A549 (cell line): ENCODE data around the gene C6. TPM values are rescaled to one million over a fixed set of nuclear protein-coding genes. Genes with fewer than 3 reads are reported as not detected.

ENCODE experiments used
- ATAC-seq, 2 experiments: fragments of 200-7000 bp in 1 of 2; fragments of >200 bp in 1 of 2; cut with Nextera tagmentation in 1 of 2; cut with Tn5 transposase in 1 of 2; 3 replicates each; pipeline versions ENCODE4 v1.8.0 to v1.9.1; 2018 to 2020; ENCODE audit warnings: mild to moderate bottlenecking in 1 of 2, moderate library complexity in 1 of 2
- CTCF ChIA-PET: fragments of 300-600 bp; sonication (Branson Sonifier 250); formaldehyde crosslinking; extraction: SDS; loops from one replicate; lab custom pipeline; 2021; ENCODE audit warnings: antibody characterized with exemption, inconsistent platforms; lab: Yijun Ruan, JAX
- POLR2A ChIA-PET: fragments of 350-600 bp; formaldehyde crosslinking; extraction: SDS; loops from one replicate; lab custom pipeline; 2021; ENCODE audit warnings: antibody characterized with exemption, inconsistent platforms; lab: Yijun Ruan, JAX
- DNase-seq, 2 experiments: peaks; one replicate each; pipeline versions ENCODE4 v3.0.0 to v3.0.0-alpha.2; 2011 to 2016; ENCODE audit warnings: low read depth in 1 of 2, low spot score in 1 of 2
- FAIRE-seq: peaks from 2 replicates; lab custom pipeline; 2011; peaks lifted over from hg19 to GRCh38; lab: Jason Lieb, UNC
- H3K27ac ChIP-seq, 2 experiments: fragments of >200 bp; sonication (Bioruptor Twin); formaldehyde crosslinking; 3 replicates each; pipeline ENCODE4 v1.5.1; 2016 to 2017
- H3K4me1 ChIP-seq: fragments of >200 bp; sonication (Bioruptor Twin); formaldehyde crosslinking; 3 replicates; pipeline ENCODE4 v1.6.1; 2016
- H3K4me2 ChIP-seq: fragments of >200 bp; sonication (Bioruptor Twin); formaldehyde crosslinking; 3 replicates; pipeline ENCODE4 v1.6.1; 2016
- H3K4me3 ChIP-seq: fragments of >200 bp; sonication (Bioruptor Twin); formaldehyde crosslinking; 3 replicates; pipeline ENCODE4 v1.5.1; 2016
- H3K9me3 ChIP-seq: fragments of >200 bp; sonication (Bioruptor Twin); formaldehyde crosslinking; 3 replicates; pipeline ENCODE4 v1.6.1; 2016
- BHLHE40 ChIP-seq: IDR thresholded peaks from 2 replicates; pipeline ENCODE4 v1.6.1; 2012; ENCODE audit warnings: low read depth, low read length, inconsistent platforms
- CHD4 ChIP-seq: fragments of 200-600 bp; sonication (generic); IDR thresholded peaks from 2 replicates; pipeline ENCODE4 v1.6.1; 2016; ENCODE audit warnings: antibody characterized with exemption, mild to moderate bottlenecking, borderline replicate concordance
- ESRRA ChIP-seq: fragments of 150-350 bp; IDR thresholded peaks from 2 replicates; pipeline ENCODE4 v1.6.1; 2014; ENCODE audit warnings: mild to moderate bottlenecking, low read length, borderline replicate concordance
- FOSB ChIP-seq: fragments of 250-450 bp; sonication (Bioruptor Pico); IDR thresholded peaks from 2 replicates; pipeline ENCODE4 v1.5.0; 2020; ENCODE audit warnings: mild to moderate bottlenecking, moderate library complexity
- FOXS1 ChIP-seq: fragments of 250-450 bp; sonication (Bioruptor Pico); IDR thresholded peaks from 2 replicates; pipeline ENCODE4 v1.5.0; 2020; ENCODE audit warnings: mild to moderate bottlenecking, moderate library complexity
- HEYL ChIP-seq: fragments of 250-450 bp; sonication (Bioruptor Pico); IDR thresholded peaks from 2 replicates; pipeline ENCODE4 v1.8.0; 2021; ENCODE audit warnings: mild to moderate bottlenecking, moderate library complexity
- HOXB13 ChIP-seq: fragments of 250-450 bp; sonication (Bioruptor Pico); IDR thresholded peaks from 2 replicates; pipeline ENCODE4 v1.5.0; 2020; ENCODE audit warnings: low read depth, mild to moderate bottlenecking, moderate library complexity
- JUN ChIP-seq, 2 experiments: fragments of >200 bp; sonication (Bioruptor Twin); formaldehyde crosslinking; IDR thresholded peaks; 2 replicates in 1 of 2; 3 replicates in 1 of 2; pipeline ENCODE4 v1.6.1; 2016 to 2017
- KDM5A ChIP-seq: fragments of 200-600 bp; sonication (generic); IDR thresholded peaks from 2 replicates; pipeline ENCODE4 v1.6.1; 2016; ENCODE audit warnings: antibody characterized with exemption, mild to moderate bottlenecking
- MAFK ChIP-seq: fragments of 450-650 bp; IDR thresholded peaks from 2 replicates; pipeline ENCODE4 v1.6.1; 2014; ENCODE audit not compliant: partially characterized antibody
- NFE2L2 ChIP-seq: fragments of 150-350 bp; conservative IDR thresholded peaks from 2 replicates; pipeline ENCODE4 v1.6.1; 2014; ENCODE audit warnings: low read length
- NPAS2 ChIP-seq: fragments of 250-450 bp; sonication (Bioruptor Pico); IDR thresholded peaks from 2 replicates; pipeline ENCODE4 v1.8.0; 2022; ENCODE audit warnings: mild to moderate bottlenecking, moderate library complexity, borderline replicate concordance
- RAD21 ChIP-seq, 2 experiments: fragments of >200 bp in 1 of 2; sonication (Bioruptor Twin) in 1 of 2; formaldehyde crosslinking in 1 of 2; IDR thresholded peaks in 1 of 2; conservative IDR thresholded peaks in 1 of 2; 2 replicates in 1 of 2; 3 replicates in 1 of 2; pipeline ENCODE4 v1.6.1; 2012 to 2018; ENCODE audit warnings: inconsistent platforms in 1 of 2
- SREBF2 ChIP-seq: fragments of 450-650 bp; IDR thresholded peaks from 2 replicates; pipeline ENCODE4 v1.6.1; 2014; ENCODE audit warnings: mild to moderate bottlenecking, moderate library complexity
- TFCP2L1 ChIP-seq: fragments of 250-450 bp; sonication (Bioruptor Pico); IDR thresholded peaks from 2 replicates; pipeline ENCODE4 v1.5.0; 2021; ENCODE audit warnings: mild to moderate bottlenecking
- ZFP36 ChIP-seq: fragments of 450-650 bp; IDR thresholded peaks from 2 replicates; pipeline ENCODE4 v1.6.1; 2014; ENCODE audit warnings: borderline replicate concordance; ENCODE audit not compliant: partially characterized antibody
- ZSCAN20 ChIP-seq: fragments of 250-450 bp; sonication (Bioruptor Pico); IDR thresholded peaks from 2 replicates; pipeline ENCODE4 v1.8.0; 2022; ENCODE audit warnings: mild to moderate bottlenecking, moderate library complexity
- WGBS: methylation state at CpG from one replicate; pipeline ENCODE4 v1.1.6; 2017; ENCODE audit errors: missing lambda C conversion rate; 5-methylcytosine and 5-hydroxymethylcytosine counted together
- polyA plus RNA-seq, 4 experiments: library from polyadenylated mRNA; depleted of rRNA in 3 of 4; stranded (reverse); fragments of >200 nt; fragmentation: RNase III in 1 of 4; extraction: RNeasy Plus Mini Kit Qiagen cat#74134 plus additional on column Dnase treatment in 1 of 4; gene quantifications; 2 replicates in 3 of 4; 3 replicates in 1 of 4; pipeline ENCODE4 v1.2.3, GENCODE V29; 2011 to 2017
- TF ChIP-seq, protein P1 (sequence below): fragments of 200-600 bp; sonication (generic); IDR thresholded peaks from 2 replicates; pipeline ENCODE4 v1.6.1; 2016; ENCODE audit warnings: antibody characterized with exemption, mild to moderate bottlenecking, moderate library complexity
- TF ChIP-seq, protein P2 (sequence below): fragments of >200 bp; sonication (Bioruptor Twin); formaldehyde crosslinking; IDR thresholded peaks from 3 replicates; pipeline ENCODE4 v1.5.1; 2016
- TF ChIP-seq, protein P3 (sequence below): IDR thresholded peaks from 2 replicates; pipeline ENCODE4 v1.6.1; 2012
- TF ChIP-seq, protein P4 (sequence below): fragments of 150-350 bp; IDR thresholded peaks from 2 replicates; pipeline ENCODE4 v1.6.1; 2014; ENCODE audit warnings: low read depth, mild to moderate bottlenecking, low read length
- TF ChIP-seq, protein P5 (sequence below): fragments of >200 bp; sonication (Bioruptor Twin); formaldehyde crosslinking; IDR thresholded peaks from 2 replicates; pipeline ENCODE4 v1.6.1; 2016

C6 gene
- polyA plus RNA-seq, 2 of the 4 experiments (the other 2 are of a cell fraction): not detected

DNA sequence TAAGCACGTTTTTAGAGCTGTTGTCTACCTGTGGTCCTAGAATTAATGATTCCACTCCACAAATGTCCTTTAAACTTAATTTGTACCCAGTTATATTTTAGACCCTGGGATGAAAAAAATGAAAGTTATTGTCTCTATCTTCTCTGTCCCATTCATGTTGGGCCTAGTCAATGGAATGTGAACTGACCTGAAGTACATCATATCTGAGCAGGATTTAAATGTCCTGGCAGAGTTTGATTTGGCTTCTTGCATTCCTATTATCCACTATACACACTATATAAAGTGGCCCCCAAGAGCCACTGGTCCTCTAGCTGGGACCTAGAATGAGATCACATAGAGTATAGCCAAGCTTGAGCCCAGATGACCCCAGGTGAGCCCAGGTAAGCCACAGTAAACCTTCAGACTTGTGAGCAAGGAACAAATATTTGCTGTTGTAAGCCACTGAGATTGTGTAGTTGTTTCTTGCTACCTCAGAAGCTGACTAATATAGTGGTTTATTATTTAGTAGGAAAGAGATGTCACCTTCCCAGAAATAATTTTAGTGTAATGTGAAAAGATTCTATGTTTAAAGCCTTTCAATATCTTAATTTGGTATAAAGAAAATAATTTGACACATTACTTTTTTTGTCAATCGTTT lies 37.1 kb upstream of the C6 start:
- POLR2A ChIA-PET: no interaction called here
- H3K27ac ChIP-seq: no peak overlapping the region
- H3K4me1 ChIP-seq: 0 out of 3 replicates have a peak, but pooled peaks cover 7% of the 10 kb centered on the region
- TF ChIP-seq SREBF2 (no peak), ZFP36 (no peak), RAD21 (conservative IDR thresholded peaks at IDR 0.05 in 1 of 2, IDR thresholded peaks at IDR 0.05 in 1 of 2) (no peak), KDM5A (no peak), HEYL (CRISPR knock-in tag) (no peak), BHLHE40 (no peak), ZSCAN20 (CRISPR knock-in tag) (no peak)
- TF ChIP-seq, protein P1, sequence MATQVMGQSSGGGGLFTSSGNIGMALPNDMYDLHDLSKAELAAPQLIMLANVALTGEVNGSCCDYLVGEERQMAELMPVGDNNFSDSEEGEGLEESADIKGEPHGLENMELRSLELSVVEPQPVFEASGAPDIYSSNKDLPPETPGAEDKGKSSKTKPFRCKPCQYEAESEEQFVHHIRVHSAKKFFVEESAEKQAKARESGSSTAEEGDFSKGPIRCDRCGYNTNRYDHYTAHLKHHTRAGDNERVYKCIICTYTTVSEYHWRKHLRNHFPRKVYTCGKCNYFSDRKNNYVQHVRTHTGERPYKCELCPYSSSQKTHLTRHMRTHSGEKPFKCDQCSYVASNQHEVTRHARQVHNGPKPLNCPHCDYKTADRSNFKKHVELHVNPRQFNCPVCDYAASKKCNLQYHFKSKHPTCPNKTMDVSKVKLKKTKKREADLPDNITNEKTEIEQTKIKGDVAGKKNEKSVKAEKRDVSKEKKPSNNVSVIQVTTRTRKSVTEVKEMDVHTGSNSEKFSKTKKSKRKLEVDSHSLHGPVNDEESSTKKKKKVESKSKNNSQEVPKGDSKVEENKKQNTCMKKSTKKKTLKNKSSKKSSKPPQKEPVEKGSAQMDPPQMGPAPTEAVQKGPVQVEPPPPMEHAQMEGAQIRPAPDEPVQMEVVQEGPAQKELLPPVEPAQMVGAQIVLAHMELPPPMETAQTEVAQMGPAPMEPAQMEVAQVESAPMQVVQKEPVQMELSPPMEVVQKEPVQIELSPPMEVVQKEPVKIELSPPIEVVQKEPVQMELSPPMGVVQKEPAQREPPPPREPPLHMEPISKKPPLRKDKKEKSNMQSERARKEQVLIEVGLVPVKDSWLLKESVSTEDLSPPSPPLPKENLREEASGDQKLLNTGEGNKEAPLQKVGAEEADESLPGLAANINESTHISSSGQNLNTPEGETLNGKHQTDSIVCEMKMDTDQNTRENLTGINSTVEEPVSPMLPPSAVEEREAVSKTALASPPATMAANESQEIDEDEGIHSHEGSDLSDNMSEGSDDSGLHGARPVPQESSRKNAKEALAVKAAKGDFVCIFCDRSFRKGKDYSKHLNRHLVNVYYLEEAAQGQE: no peak
- TF ChIP-seq, protein P2, sequence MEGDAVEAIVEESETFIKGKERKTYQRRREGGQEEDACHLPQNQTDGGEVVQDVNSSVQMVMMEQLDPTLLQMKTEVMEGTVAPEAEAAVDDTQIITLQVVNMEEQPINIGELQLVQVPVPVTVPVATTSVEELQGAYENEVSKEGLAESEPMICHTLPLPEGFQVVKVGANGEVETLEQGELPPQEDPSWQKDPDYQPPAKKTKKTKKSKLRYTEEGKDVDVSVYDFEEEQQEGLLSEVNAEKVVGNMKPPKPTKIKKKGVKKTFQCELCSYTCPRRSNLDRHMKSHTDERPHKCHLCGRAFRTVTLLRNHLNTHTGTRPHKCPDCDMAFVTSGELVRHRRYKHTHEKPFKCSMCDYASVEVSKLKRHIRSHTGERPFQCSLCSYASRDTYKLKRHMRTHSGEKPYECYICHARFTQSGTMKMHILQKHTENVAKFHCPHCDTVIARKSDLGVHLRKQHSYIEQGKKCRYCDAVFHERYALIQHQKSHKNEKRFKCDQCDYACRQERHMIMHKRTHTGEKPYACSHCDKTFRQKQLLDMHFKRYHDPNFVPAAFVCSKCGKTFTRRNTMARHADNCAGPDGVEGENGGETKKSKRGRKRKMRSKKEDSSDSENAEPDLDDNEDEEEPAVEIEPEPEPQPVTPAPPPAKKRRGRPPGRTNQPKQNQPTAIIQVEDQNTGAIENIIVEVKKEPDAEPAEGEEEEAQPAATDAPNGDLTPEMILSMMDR: no peak
- TF ChIP-seq, protein P3, sequence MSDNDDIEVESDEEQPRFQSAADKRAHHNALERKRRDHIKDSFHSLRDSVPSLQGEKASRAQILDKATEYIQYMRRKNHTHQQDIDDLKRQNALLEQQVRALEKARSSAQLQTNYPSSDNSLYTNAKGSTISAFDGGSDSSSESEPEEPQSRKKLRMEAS: no peak
- ATAC-seq: no peak
- WGBS: 7% methylated on average over 2 of the region's 2 CpGs
- DNase-seq: no peak
- H3K4me3 ChIP-seq: no peak overlapping the region
- CTCF ChIA-PET: interaction anchor here (1.6 kb wide), 1 partner anchor 20 kb away, joined by 6 read pairs; no protein-coding TSS in a partner anchor
- H3K9me3 ChIP-seq: no peaks in the 10 kb centered on the region
- no peak overlapping the region for H3K4me2 ChIP-seq
- no peak for FAIRE-seq

DNA sequence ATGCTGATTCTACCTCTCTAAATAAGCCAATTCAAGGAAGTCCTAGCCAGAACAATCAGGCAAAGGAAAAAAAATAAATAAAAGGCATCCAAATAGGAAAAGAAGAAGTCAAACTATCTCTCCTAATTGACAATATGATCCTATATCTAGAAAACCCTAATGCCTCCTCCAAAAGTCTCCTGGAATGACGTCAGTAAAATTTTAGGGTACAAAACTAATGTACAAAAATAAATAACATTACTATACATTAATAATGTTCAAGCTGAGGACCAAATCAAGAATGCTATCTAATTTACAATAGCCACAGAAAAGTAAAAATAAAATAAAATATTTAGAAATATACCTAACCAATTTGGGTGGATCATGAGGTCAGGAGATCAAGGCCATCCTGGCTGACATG lies 33.8 kb upstream of the C6 start:
- Histone ChIP-seq H3K4me1 (0 out of 3 replicates have a peak, but pooled peaks cover 7% of the 10 kb centered on the region), H3K9me3 (no peaks in the 10 kb centered on the region), H3K4me3 (no peak overlapping the region), H3K4me2 (no peak overlapping the region), H3K27ac (no peak overlapping the region)
- ChIA-PET POLR2A (no interaction called here), CTCF (interaction anchor here (1.2 kb wide), 1 partner anchor 9 kb away, joined by 3 read pairs; no protein-coding TSS in a partner anchor)
- no peak for ATAC-seq
- WGBS: 32% methylated on average over 1 of the region's 1 CpG
- FAIRE-seq: no peak
- DNase-seq: no peak
- TF ChIP-seq, protein P3: no peak
- TF ChIP-seq JUN (IDR thresholded peaks at IDR 0.05) (no peak), NPAS2 (no peak), FOXS1 (CRISPR knock-in tag) (no peak), TFCP2L1 (CRISPR knock-in tag) (no peak), NFE2L2 (no peak), FOSB (no peak), HOXB13 (CRISPR knock-in tag) (no peak), CHD4 (no peak), MAFK (no peak), ESRRA (no peak)
- TF ChIP-seq, protein P4, sequence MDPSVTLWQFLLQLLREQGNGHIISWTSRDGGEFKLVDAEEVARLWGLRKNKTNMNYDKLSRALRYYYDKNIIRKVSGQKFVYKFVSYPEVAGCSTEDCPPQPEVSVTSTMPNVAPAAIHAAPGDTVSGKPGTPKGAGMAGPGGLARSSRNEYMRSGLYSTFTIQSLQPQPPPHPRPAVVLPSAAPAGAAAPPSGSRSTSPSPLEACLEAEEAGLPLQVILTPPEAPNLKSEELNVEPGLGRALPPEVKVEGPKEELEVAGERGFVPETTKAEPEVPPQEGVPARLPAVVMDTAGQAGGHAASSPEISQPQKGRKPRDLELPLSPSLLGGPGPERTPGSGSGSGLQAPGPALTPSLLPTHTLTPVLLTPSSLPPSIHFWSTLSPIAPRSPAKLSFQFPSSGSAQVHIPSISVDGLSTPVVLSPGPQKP: no peak
- TF ChIP-seq, protein P5, sequence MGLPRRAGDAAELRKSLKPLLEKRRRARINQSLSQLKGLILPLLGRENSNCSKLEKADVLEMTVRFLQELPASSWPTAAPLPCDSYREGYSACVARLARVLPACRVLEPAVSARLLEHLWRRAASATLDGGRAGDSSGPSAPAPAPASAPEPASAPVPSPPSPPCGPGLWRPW: no peak
- TF ChIP-seq, protein P1: no peak
